Measurements from ENCODE around the gene SYCE1.

Gene SYCE1

GRCh38 chr10:133511408-133511807 is 54.0 kb downstream of the SYCE1 start:
- no peak for DNase-seq (ENCODE audit: low read depth)

GRCh38 chr10:133509700-133510099 is 55.7 kb downstream of the SYCE1 start:
- DNase-seq (ENCODE audit: low read depth): no peak

Measured in activated T-helper 9 cell treated with anti-CD3 and anti-CD28 coated beads, Interleukin-2, amount 50 U/mL, for 16 hours (primary cell).